Left cardiac atrium (tissue), 4 donors: ENCODE measurements around the gene LUC7L. TPM values are rescaled to one million over a fixed set of nuclear protein-coding genes. Genes with fewer than 3 reads are reported as not detected.
"Not testable (repeated sequence)": the region's sequence is repeated elsewhere in the genome, so short reads cannot be mapped to it uniquely, and the experiment has no call there.

Source experiments
- ATAC-seq, 2 donors: fragments of 200-7000 bp; cut with Tn5 transposase; one replicate each; pipeline ENCODE4 v1.9.1; 2020; ENCODE audit warnings: mild to moderate bottlenecking in 2 of 2, moderate library complexity in 2 of 2
- DNase-seq: peaks from one replicate; pipeline ENCODE4 v3.0.0-alpha.2; 2020
- intact Hi-C, 2 donors: fragments of 100-400 bp; cut with DNase I; formaldehyde crosslinking; loops; one replicate each; pipeline versions ENCODE4 v1.14.1 to v1.15.1; 2022 to 2023
- total RNA-seq, 2 donors: library from RNA; stranded (reverse); fragmentation: NEBNext Ultra II Directional; extraction: Animal tissue kit (Norgen Biotek cat#: 25700); gene quantifications; one replicate each; pipeline ENCODE4 v1.2.1, GENCODE V29; 2021
- donor health status: DM: no; HTN: yes; CAD: no.
- donor health status: DM: no; HTN: yes; CAD: no; lungs with severe emphysema.
- donor health status: DM: yes; HTN: yes; CAD: no.
- donor health status: Dilated cardiomyopathy.

LUC7L gene
- total RNA-seq, 2 donors from 2014 or later = 28.2 to 32.9 TPM

- intact Hi-C loops, ATAC-seq, DNase-seq: not testable (repeated sequence)
Observed at GRCh38 chr16:173211-173854, 55.9 kb downstream of the LUC7L start.

GRCh38 chr16:172374-172941, 56.8 kb downstream of the LUC7L start, which contains the start of gene HBA2:
Gene HBA2 (plus strand): TSS chr16:172876. CDS start chr16:172913, 37 bp downstream.
- peak in 1 of 2 donors; percentile 7 for ATAC-seq
- intact Hi-C loops, DNase-seq: not testable (repeated sequence)

GRCh38 chr16:170788-171187, 58.5 kb downstream of the LUC7L start:
- ATAC-seq (no peak), DNase-seq (no peak)
- intact Hi-C loops = no loop called here

- intact Hi-C loops, DNase-seq: not testable (repeated sequence)
- ATAC-seq = peak; percentile 24 to 58
Observed at GRCh38 chr16:170088-170507, 59.2 kb downstream of the LUC7L start.

- DNase-seq (no peak), ATAC-seq (no peak)
- intact Hi-C loops = no loop called here
Observed at GRCh38 chr16:169014-169413, 60.2 kb downstream of the LUC7L start.

GRCh38 chr16:168424-168823, 60.8 kb downstream of the LUC7L start:
- no peak for DNase-seq
- intact Hi-C loops = no loop called here
- ATAC-seq = no peak

- DNase-seq = no peak
- no peak for ATAC-seq
- intact Hi-C loops = no loop called here
Observed at GRCh38 chr16:167122-167690, 62.0 kb downstream of the LUC7L start.

- DNase-seq (no peak), ATAC-seq (no peak)
- intact Hi-C loops = no loop called here
Observed at GRCh38 chr16:166375-167121, 62.7 kb downstream of the LUC7L start.

- intact Hi-C loops = no loop called here
- DNase-seq (no peak), ATAC-seq (no peak)
Observed at GRCh38 chr16:165539-166374, 63.5 kb downstream of the LUC7L start, which contains the start of gene HBM. Gene HBM (plus strand): TSS chr16:165978. CDS start chr16:165998, 20 bp downstream.

- no peak for DNase-seq
- intact Hi-C loops = no loop called here
- ATAC-seq = peak; percentile 49 to 56
Observed at GRCh38 chr16:164827-165538, 64.3 kb downstream of the LUC7L start.

GRCh38 chr16:164134-164823, 65.0 kb downstream of the LUC7L start:
- intact Hi-C loops, DNase-seq: not testable (repeated sequence)
- peak in 1 of 2 donors; percentile 21 for ATAC-seq

- peak in 1 of 2 donors; percentile 22 for ATAC-seq
- intact Hi-C loops = not testable (repeated sequence)
Observed at GRCh38 chr16:163696-164095, 65.6 kb downstream of the LUC7L start.

GRCh38 chr16:163139-163538, 66.1 kb downstream of the LUC7L start:
- DNase-seq, ATAC-seq: not testable (repeated sequence)

More at GRCh38 chr16:163696-164095, 65.6 kb downstream of the LUC7L start:
- not testable (repeated sequence) for DNase-seq

GRCh38 chr16:162271-162991, 66.8 kb downstream of the LUC7L start:
- ATAC-seq = no peak
- intact Hi-C loops = no loop called here
- DNase-seq = no peak

More at GRCh38 chr16:163139-163538, 66.1 kb downstream of the LUC7L start:
- intact Hi-C loops = not testable (repeated sequence)

GRCh38 chr16:160691-161190, 68.5 kb downstream of the LUC7L start:
- intact Hi-C loops = no loop called here
- DNase-seq (no peak), ATAC-seq (no peak)

GRCh38 chr16:160242-160641, 69.0 kb downstream of the LUC7L start:
- ATAC-seq, DNase-seq, intact Hi-C loops: not testable (repeated sequence)
